Heart left ventricle (tissue), 16 donors: Measurements from ENCODE around the gene MIB2. TPM values are rescaled to one million over a fixed set of nuclear protein-coding genes. Genes with fewer than 3 reads are reported as not detected.
"Not testable (repeated sequence)": the region's sequence is repeated elsewhere in the genome, so short reads cannot be mapped to it uniquely, and the experiment has no call there.

ENCODE experiments used
- ATAC-seq, 4 donors: fragments of 200-7000 bp; cut with Tn5 transposase; one replicate each; pipeline ENCODE4 v1.9.1; 2020 to 2022; ENCODE audit warnings: moderate library complexity in 4 of 4, mild to moderate bottlenecking in 3 of 4, moderate number of reproducible peaks in 1 of 4
- DNase-seq, 5 donors: peaks; one replicate each; pipeline ENCODE4 v3.0.0-alpha.2; 2020
- H3K27ac ChIP-seq, 12 donors: fragments of 200-600 bp; sonication (generic) in 4 of 12; one replicate each; pipeline versions ENCODE4 v1.5.0 to v1.8.0; 2016 to 2022; ENCODE audit warnings: mild to moderate bottlenecking in 2 of 12
- H3K27me3 ChIP-seq, 9 donors: fragments of 200-600 bp; sonication (generic) in 2 of 9; one replicate each; pipeline versions ENCODE4 v1.5.1 to v1.8.0; 2016 to 2022; ENCODE audit warnings: mild to moderate bottlenecking in 3 of 9
- H3K36me3 ChIP-seq, 9 donors: fragments of 200-600 bp; sonication (generic) in 2 of 9; one replicate each; pipeline versions ENCODE4 v1.5.0 to v1.8.0; 2018 to 2022; ENCODE audit warnings: mild to moderate bottlenecking in 2 of 9
- H3K4me1 ChIP-seq, 12 donors: fragments of 200-600 bp; sonication (generic) in 4 of 12; one replicate each; pipeline versions ENCODE4 v1.5.0 to v1.8.0; 2016 to 2022; ENCODE audit warnings: mild to moderate bottlenecking in 3 of 12
- H3K4me3 ChIP-seq, 12 donors: fragments of 200-600 bp; sonication (generic) in 4 of 12; one replicate each; pipeline versions ENCODE4 v1.5.0 to v1.8.0; 2017 to 2022; ENCODE audit warnings: mild to moderate bottlenecking in 9 of 12, moderate library complexity in 4 of 12
- H3K9me3 ChIP-seq, 12 donors: fragments of 200-600 bp; sonication (generic) in 4 of 12; one replicate each; pipeline versions ENCODE4 v1.5.0 to v1.8.0; 2016 to 2022; ENCODE audit warnings: mild to moderate bottlenecking in 1 of 12
- CTCF ChIP-seq, 12 donors: fragments of 200-600 bp; sonication (generic) in 4 of 12; IDR thresholded peaks; one replicate each; pipeline versions ENCODE4 v1.5.0 to v1.8.0; 2018 to 2022; ENCODE audit warnings: antibody characterized with exemption in 12 of 12, mild to moderate bottlenecking in 5 of 12
- POLR2A ChIP-seq, 2 donors: fragments of 450-650 bp; IDR thresholded peaks; one replicate each; pipeline ENCODE4 v1.6.1; 2017; ENCODE audit warnings: antibody characterized with exemption in 2 of 2, mild to moderate bottlenecking in 2 of 2, moderate library complexity in 2 of 2
- WGBS, 4 donors: extraction: QIAGEN DNeasy Blood & Tissue Kit in 2 of 4; methylation state at CpG; one replicate each; pipeline versions ENCODE4 v1.1.5 to v1.1.7; 2013 to 2018; 5-methylcytosine and 5-hydroxymethylcytosine counted together
- intact Hi-C, 10 donors: fragments of 100-400 bp; cut with DNase I; formaldehyde crosslinking; loops; one replicate each; pipeline versions ENCODE4 v1.11.1 to v1.14.2; 2022
- polyA plus RNA-seq, 2 donors: library from polyadenylated mRNA; stranded (reverse); fragments of 200-250 nt; gene quantifications; one replicate each; pipeline ENCODE4 v1.2.3, GENCODE V29; 2013
- total RNA-seq, 9 donors: library from RNA; depleted of rRNA in 2 of 9; stranded (reverse); fragments of >200 nt in 2 of 9; fragmentation: NEBNext Ultra II Directional in 3 of 9; extraction: Animal tissue kit (Norgen Biotek cat#: 25700) in 3 of 9; gene quantifications; one replicate each; pipeline versions ENCODE4 v1.1.0 to v1.2.4, GENCODE V29; 2016 to 2023
- donor health status: ischemic (EF 13 %, LVEDD 7.1; RV severe dilation, severe dysfunction).
- donor health status: healthy with polysubstance abuse.
- donor health status: DM: no; HTN: yes; CAD: no.
- donor health status: DM: no; HTN: no; CAD: no.
- donor health status: ischemic (EF 25% LVEDD 6.9; RV normal size, moderate dysfunction).
- donor health status: ischemic (EF 25% LVEDD 5.7; RV mildly dilated, moderate dysfunction).
- donor health status: healthy.
- donor health status: DM: yes; HTN: yes; CAD: no.
- donor health status: ischemic (EF 35%, LVEDD 5.7; RV mildly dilated, moderate dysfunction).
- donor health status: nonischemic (EF 11% LVEDD 7.7; RV severe dilation, severe dysfunction).
- donor health status: DM: yes; HTN: yes; CAD: no.
- donor health status: PGD.
- donor health status: ischemic (EF 29% LVEDD 5.4; RV normal size, mild dysfunction).
- donor health status: nonischemic (EF 23%, LVEDD 6.1; RV moderate dilation, normal function).

Gene MIB2
- total and polyA plus RNA-seq, 11 donors: 40.7 to 121 (median 76.3) TPM

- no peak for TF ChIP-seq CTCF (IDR thresholded peaks at IDR 0.05)
- no peak for TF ChIP-seq POLR2A (IDR thresholded peaks at IDR 0.05)
- peaks cover 0 to 24% (median 0%) of the 10 kb centered on the region in 9 donors for H3K27me3 ChIP-seq
- H3K27ac ChIP-seq: no peak overlapping the region
- H3K4me1 ChIP-seq: no peaks in the 10 kb centered on the region
- H3K4me3 ChIP-seq: no peak overlapping the region
- no peak for DNase-seq
- intact Hi-C loops: no loop called here
- ATAC-seq: no peak
- 87 to 95% (median 89%) methylated on average over 12 to 13 of the region's 13 CpGs for WGBS, 4 donors
- H3K36me3 ChIP-seq: no peaks in the 10 kb centered on the region
- H3K9me3 ChIP-seq: no peaks in the 10 kb centered on the region
These were observed 23.8 kb upstream of the MIB2 start for GRCh38 chr1:1591452-1591851.

GRCh38 chr1:1593834-1594601 is 21.3 kb upstream of the MIB2 start:
- intact Hi-C loops: no loop called here
- ATAC-seq (no peak), DNase-seq (no peak)
- Histone ChIP-seq H3K4me1 (peaks cover 0 to 16% (median 5%) of the 10 kb centered on the region in 12 donors), H3K9me3 (no peaks in the 10 kb centered on the region), H3K27me3 (peaks cover 0 to 33% (median 6%) of the 10 kb centered on the region in 9 donors), H3K4me3 (no peak overlapping the region), H3K27ac (no peak overlapping the region), H3K36me3 (no peaks in the 10 kb centered on the region)
- no peak for TF ChIP-seq POLR2A (IDR thresholded peaks at IDR 0.05)
- no peak for TF ChIP-seq CTCF (IDR thresholded peaks at IDR 0.05)
- WGBS, 4 donors: 79 to 88% (median 82%) methylated on average over 16 to 24 of the region's 24 CpGs

- Histone ChIP-seq H3K9me3 (no peaks in the 10 kb centered on the region), H3K36me3 (no peaks in the 10 kb centered on the region), H3K4me1 (peaks cover 0 to 22% (median 6%) of the 10 kb centered on the region in 12 donors), H3K4me3 (no peak overlapping the region), H3K27ac (no peak overlapping the region), H3K27me3 (peaks cover 0 to 37% (median 7%) of the 10 kb centered on the region in 9 donors)
- 61 to 66% (median 62%) methylated on average over 10 of the region's 10 CpGs for WGBS, 4 donors
- no peak for TF ChIP-seq POLR2A (IDR thresholded peaks at IDR 0.05)
- TF ChIP-seq CTCF (IDR thresholded peaks at IDR 0.05): no peak
- intact Hi-C loops: no loop called here
- DNase-seq (no peak), ATAC-seq (no peak)
These were observed 20.6 kb upstream of the MIB2 start for GRCh38 chr1:1594602-1595260.

- H3K9me3 ChIP-seq, H3K36me3 ChIP-seq, H3K4me3 ChIP-seq, H3K27ac ChIP-seq, ATAC-seq, DNase-seq, intact Hi-C loops: not testable (repeated sequence)
- WGBS, 4 donors: 79 to 89% (median 83%) methylated on average over 2 of the region's 2 CpGs
- Histone ChIP-seq H3K4me1 (peaks cover 0 to 25% (median 7%) of the 10 kb centered on the region in 12 donors), H3K27me3 (peaks cover 3 to 34% (median 9%) of the 10 kb centered on the region in 9 donors)
These were observed 20.0 kb upstream of the MIB2 start for GRCh38 chr1:1595341-1595740.
